ENCODE data around the gene TRIP13.

The TRIP13 gene

GRCh38 chr5:891117-891836, 1.4 kb upstream of the TRIP13 start:
- peak overlapping the region; percentile 97 for H3K9ac ChIP-seq (ENCODE audit: insufficient read length, low read depth)
- no peak for DNase-seq (ENCODE audit: low read depth, low spot score)
- H3K36me3 ChIP-seq (ENCODE audit: insufficient read depth, insufficient read length, low read length), result peaks cover 82% of the 10 kb centered on the region
- no peak for TF ChIP-seq YY1 (IDR thresholded peaks at IDR 0.05; ENCODE audit: insufficient read depth, insufficient read length)
- TF ChIP-seq ZNF274 (IDR thresholded peaks at IDR 0.05; ENCODE audit: low read depth, low read length), result no peak
- no peak for TF ChIP-seq SUZ12 (IDR thresholded peaks at IDR 0.05; ENCODE audit: extremely low read depth, insufficient read depth, insufficient read length)
- H3K4me1 ChIP-seq (ENCODE audit: insufficient read depth, insufficient read length), result peaks cover 11% of the 10 kb centered on the region
- peak overlapping the region; percentile 93 for H3K4me3 ChIP-seq (ENCODE audit: insufficient read length, low read depth)
- H3K27me3 ChIP-seq (ENCODE audit: insufficient read depth, insufficient read length), result no peaks in the 10 kb centered on the region
- H3K9me3 ChIP-seq (ENCODE audit: insufficient read depth, low read length), result no peaks in the 10 kb centered on the region

- peak overlapping the region; percentile 97 for H3K9ac ChIP-seq (ENCODE audit: insufficient read length, low read depth)
- DNase-seq (ENCODE audit: low read depth, low spot score), result no peak
- H3K9me3 ChIP-seq (ENCODE audit: insufficient read depth, low read length), result no peaks in the 10 kb centered on the region
- peaks cover 11% of the 10 kb centered on the region for H3K4me1 ChIP-seq (ENCODE audit: insufficient read depth, insufficient read length)
- H3K4me3 ChIP-seq (ENCODE audit: insufficient read length, low read depth), result peak overlapping the region; percentile 93
- H3K36me3 ChIP-seq (ENCODE audit: insufficient read depth, insufficient read length, low read length), result peaks cover 82% of the 10 kb centered on the region
- H3K27me3 ChIP-seq (ENCODE audit: insufficient read depth, insufficient read length), result no peaks in the 10 kb centered on the region
- no peak for TF ChIP-seq SUZ12 (IDR thresholded peaks at IDR 0.05; ENCODE audit: extremely low read depth, insufficient read depth, insufficient read length)
- no peak for TF ChIP-seq YY1 (IDR thresholded peaks at IDR 0.05; ENCODE audit: insufficient read depth, insufficient read length)
- no peak for TF ChIP-seq ZNF274 (IDR thresholded peaks at IDR 0.05; ENCODE audit: low read depth, low read length)
These were observed 769 bp upstream of the TRIP13 start for GRCh38 chr5:891837-892393.

- H3K36me3 ChIP-seq (ENCODE audit: insufficient read depth, insufficient read length, low read length), result peaks cover 71% of the 10 kb centered on the region
- no peak for DNase-seq (ENCODE audit: low read depth, low spot score)
These were observed 438 bp downstream of the TRIP13 start for GRCh38 chr5:893137-893506.

GRCh38 chr5:893711-894110, 1.0 kb downstream of the TRIP13 start:
- Histone ChIP-seq H3K4me3 (ENCODE audit: insufficient read length, low read depth) (peak overlapping the region; percentile 93), H3K9ac (ENCODE audit: insufficient read length, low read depth) (peak overlapping the region; percentile 97), H3K4me1 (ENCODE audit: insufficient read depth, insufficient read length) (peaks cover 11% of the 10 kb centered on the region), H3K36me3 (ENCODE audit: insufficient read depth, insufficient read length, low read length) (peaks cover 65% of the 10 kb centered on the region), H3K9me3 (ENCODE audit: insufficient read depth, low read length) (no peaks in the 10 kb centered on the region), H3K27me3 (ENCODE audit: insufficient read depth, insufficient read length) (no peaks in the 10 kb centered on the region)
- TF ChIP-seq YY1 (IDR thresholded peaks at IDR 0.05; ENCODE audit: insufficient read depth, insufficient read length) (no peak), SUZ12 (IDR thresholded peaks at IDR 0.05; ENCODE audit: extremely low read depth, insufficient read depth, insufficient read length) (no peak), ZNF274 (IDR thresholded peaks at IDR 0.05; ENCODE audit: low read depth, low read length) (no peak)
- no peak for DNase-seq (ENCODE audit: low read depth, low spot score)

More at GRCh38 chr5:893137-893506, 438 bp downstream of the TRIP13 start:
- Histone ChIP-seq H3K9me3 (ENCODE audit: insufficient read depth, low read length) (no peaks in the 10 kb centered on the region), H3K27me3 (ENCODE audit: insufficient read depth, insufficient read length) (no peaks in the 10 kb centered on the region), H3K4me1 (ENCODE audit: insufficient read depth, insufficient read length) (peaks cover 11% of the 10 kb centered on the region), H3K4me3 (ENCODE audit: insufficient read length, low read depth) (peak overlapping the region; percentile 93), H3K9ac (ENCODE audit: insufficient read length, low read depth) (peak overlapping the region; percentile 97)
- no peak for TF ChIP-seq YY1 (IDR thresholded peaks at IDR 0.05; ENCODE audit: insufficient read depth, insufficient read length)

- DNase-seq (ENCODE audit: low read depth, low spot score), result no peak
- Histone ChIP-seq H3K9me3 (ENCODE audit: insufficient read depth, low read length) (no peaks in the 10 kb centered on the region), H3K4me1 (ENCODE audit: insufficient read depth, insufficient read length) (no peaks in the 10 kb centered on the region), H3K36me3 (ENCODE audit: insufficient read depth, insufficient read length, low read length) (peaks cover 54% of the 10 kb centered on the region), H3K27me3 (ENCODE audit: insufficient read depth, insufficient read length) (no peaks in the 10 kb centered on the region), H3K4me3 (ENCODE audit: insufficient read length, low read depth) (no peak overlapping the region), H3K9ac (ENCODE audit: insufficient read length, low read depth) (no peak overlapping the region)
- TF ChIP-seq SUZ12 (IDR thresholded peaks at IDR 0.05; ENCODE audit: extremely low read depth, insufficient read depth, insufficient read length), result no peak
- TF ChIP-seq YY1 (IDR thresholded peaks at IDR 0.05; ENCODE audit: insufficient read depth, insufficient read length), result no peak
- no peak for TF ChIP-seq ZNF274 (IDR thresholded peaks at IDR 0.05; ENCODE audit: low read depth, low read length)
These were observed 8.1 kb downstream of the TRIP13 start for GRCh38 chr5:900781-901180.

GRCh38 chr5:902129-902916, 9.6 kb downstream of the TRIP13 start:
- Histone ChIP-seq H3K9ac (ENCODE audit: insufficient read length, low read depth) (no peak overlapping the region), H3K9me3 (ENCODE audit: insufficient read depth, low read length) (no peaks in the 10 kb centered on the region), H3K36me3 (ENCODE audit: insufficient read depth, insufficient read length, low read length) (peaks cover 56% of the 10 kb centered on the region), H3K27me3 (ENCODE audit: insufficient read depth, insufficient read length) (no peaks in the 10 kb centered on the region), H3K4me1 (ENCODE audit: insufficient read depth, insufficient read length) (no peaks in the 10 kb centered on the region), H3K4me3 (ENCODE audit: insufficient read length, low read depth) (no peak overlapping the region)
- TF ChIP-seq SUZ12 (IDR thresholded peaks at IDR 0.05; ENCODE audit: extremely low read depth, insufficient read depth, insufficient read length) (no peak), YY1 (IDR thresholded peaks at IDR 0.05; ENCODE audit: insufficient read depth, insufficient read length) (no peak), ZNF274 (IDR thresholded peaks at IDR 0.05; ENCODE audit: low read depth, low read length) (no peak)
- no peak for DNase-seq (ENCODE audit: low read depth, low spot score)

- no peak for DNase-seq (ENCODE audit: low read depth, low spot score)
- TF ChIP-seq YY1 (IDR thresholded peaks at IDR 0.05; ENCODE audit: insufficient read depth, insufficient read length), result no peak
- TF ChIP-seq ZNF274 (IDR thresholded peaks at IDR 0.05; ENCODE audit: low read depth, low read length), result no peak
- no peak for TF ChIP-seq SUZ12 (IDR thresholded peaks at IDR 0.05; ENCODE audit: extremely low read depth, insufficient read depth, insufficient read length)
- H3K27me3 ChIP-seq (ENCODE audit: insufficient read depth, insufficient read length), result no peaks in the 10 kb centered on the region
- H3K9ac ChIP-seq (ENCODE audit: insufficient read length, low read depth), result no peak overlapping the region
- peaks cover 68% of the 10 kb centered on the region for H3K36me3 ChIP-seq (ENCODE audit: insufficient read depth, insufficient read length, low read length)
- no peaks in the 10 kb centered on the region for H3K9me3 ChIP-seq (ENCODE audit: insufficient read depth, low read length)
- no peak overlapping the region for H3K4me3 ChIP-seq (ENCODE audit: insufficient read length, low read depth)
- no peaks in the 10 kb centered on the region for H3K4me1 ChIP-seq (ENCODE audit: insufficient read depth, insufficient read length)
These were observed 11.0 kb downstream of the TRIP13 start for GRCh38 chr5:903756-904096.

All from NT2/D1 (cell line).